Epithelial cell of prostate (primary cell): Measurements from ENCODE around the gene DPH7.
"Not testable (repeated sequence)": the region's sequence is repeated elsewhere in the genome, so short reads cannot be mapped to it uniquely, and the experiment has no call there.

Experiments
- DNase-seq: peaks from one replicate; pipeline ENCODE4 v3.0.0-alpha.2; 2011; ENCODE audit warnings: low read depth, low spot score
- H3K27ac ChIP-seq: fragments of 450-650 bp; 2 replicates; pipeline ENCODE4 v1.5.1; 2017; ENCODE audit warnings: mild to moderate bottlenecking

Gene DPH7

GRCh38 chr9:137551264-137552021 is 27.3 kb downstream of the DPH7 start, which contains the start of gene MRPL41:
Gene MRPL41, plus strand, starts transcription at chr9:137551879. Its CDS starts 203 bp downstream, at chr9:137552082.
- no peak for DNase-seq
- H3K27ac ChIP-seq, result peak within 1 kb of the TSS; percentile 60

GRCh38 chr9:137550958-137551263 is 27.8 kb downstream of the DPH7 start:
- DNase-seq, result not testable (repeated sequence)
- H3K27ac ChIP-seq, result peak overlapping the region; percentile 60

GRCh38 chr9:137550231-137550621 is 28.5 kb downstream of the DPH7 start, which contains the start of gene PNPLA7:
Gene PNPLA7, minus strand, starts transcription at chr9:137550402. Its CDS starts 205 bp downstream, at chr9:137550197.
- DNase-seq, result peak; percentile 24
- H3K27ac ChIP-seq, result peak within 1 kb of the TSS; percentile 60

GRCh38 chr9:137547687-137548543 is 30.8 kb downstream of the DPH7 start:
- no peak for DNase-seq
- H3K27ac ChIP-seq, result no peak overlapping the region

GRCh38 chr9:137545123-137545522 is 33.6 kb downstream of the DPH7 start:
- no peak overlapping the region for H3K27ac ChIP-seq
- no peak for DNase-seq

GRCh38 chr9:137544176-137544760 is 34.5 kb downstream of the DPH7 start:
- no peak overlapping the region for H3K27ac ChIP-seq

GRCh38 chr9:137543237-137543963 is 35.3 kb downstream of the DPH7 start:
- H3K27ac ChIP-seq, result no peak overlapping the region
- no peak for DNase-seq

More at GRCh38 chr9:137544176-137544760, 34.5 kb downstream of the DPH7 start:
- no peak for DNase-seq

- DNase-seq, result no peak
- no peak overlapping the region for H3K27ac ChIP-seq
Measured at GRCh38 chr9:137542486-137542885, 36.2 kb downstream of the DPH7 start.

- no peak for DNase-seq
- no peak overlapping the region for H3K27ac ChIP-seq
Measured at GRCh38 chr9:137540536-137540935, 38.2 kb downstream of the DPH7 start.

GRCh38 chr9:137538058-137538457 is 40.7 kb downstream of the DPH7 start:
- no peak for DNase-seq
- H3K27ac ChIP-seq, result no peak overlapping the region

- not testable (repeated sequence) for H3K27ac ChIP-seq, DNase-seq
Measured at GRCh38 chr9:137536594-137537131, 42.1 kb downstream of the DPH7 start.

GRCh38 chr9:137535120-137535428 is 43.7 kb downstream of the DPH7 start:
- DNase-seq, result no peak
- H3K27ac ChIP-seq, result no peak overlapping the region

- H3K27ac ChIP-seq, result no peak overlapping the region
- DNase-seq, result no peak
Measured at GRCh38 chr9:137534256-137535119, 44.2 kb downstream of the DPH7 start.

GRCh38 chr9:137532891-137533468 is 45.7 kb downstream of the DPH7 start:
- DNase-seq, H3K27ac ChIP-seq: not testable (repeated sequence)

- no peak for DNase-seq
- H3K27ac ChIP-seq, result no peak overlapping the region
Measured at GRCh38 chr9:137531099-137531765, 47.5 kb downstream of the DPH7 start.

- no peak for DNase-seq
- H3K27ac ChIP-seq, result no peak overlapping the region
Measured at GRCh38 chr9:137530331-137530730, 48.4 kb downstream of the DPH7 start.

GRCh38 chr9:137524981-137525317 is 53.8 kb downstream of the DPH7 start:
- no peak for DNase-seq
- H3K27ac ChIP-seq, result no peak overlapping the region

- H3K27ac ChIP-seq, result no peak overlapping the region
- no peak for DNase-seq
Measured at GRCh38 chr9:137524161-137524980, 54.4 kb downstream of the DPH7 start.
